DMS79 (cell line): ENCODE measurements around the gene TCF25.
"Not testable (repeated sequence)": the region's sequence is repeated elsewhere in the genome, so short reads cannot be mapped to it uniquely, and the experiment has no call there.

Experiments used
- DNase-seq: peaks from one replicate; lab custom pipeline; 2025; lab: John Stamatoyannopoulos, UW

TCF25 gene

GRCh38 chr16:89905511-89906139 lies 32.2 kb downstream of the TCF25 start:
- no peak for DNase-seq

- DNase-seq, result no peak
Measured at GRCh38 chr16:89906140-89907025, 33.0 kb downstream of the TCF25 start.

- no peak for DNase-seq
Measured at GRCh38 chr16:89907055-89907814, 33.8 kb downstream of the TCF25 start.

- no peak for DNase-seq
Measured at GRCh38 chr16:89908236-89908635, 34.8 kb downstream of the TCF25 start.

- DNase-seq, result no peak
Measured at GRCh38 chr16:89909777-89910716, 36.7 kb downstream of the TCF25 start.

GRCh38 chr16:89910717-89911354 lies 37.4 kb downstream of the TCF25 start:
- no peak for DNase-seq

GRCh38 chr16:89911375-89911774 lies 38.0 kb downstream of the TCF25 start:
- no peak for DNase-seq

- DNase-seq, result no peak
Measured at GRCh38 chr16:89912143-89912542, 38.8 kb downstream of the TCF25 start.

- DNase-seq, result no peak
Measured at GRCh38 chr16:89912627-89913026, 39.2 kb downstream of the TCF25 start.

- no peak for DNase-seq
Measured at GRCh38 chr16:89913408-89914387, 40.3 kb downstream of the TCF25 start.

- DNase-seq, result not testable (repeated sequence)
Measured at GRCh38 chr16:89914642-89915285, 41.4 kb downstream of the TCF25 start.

- no peak for DNase-seq
Measured at GRCh38 chr16:89915303-89916232, 42.2 kb downstream of the TCF25 start.

- no peak for DNase-seq
Measured at GRCh38 chr16:89917773-89918452, 44.5 kb downstream of the TCF25 start.

GRCh38 chr16:89918453-89919347 lies 45.3 kb downstream of the TCF25 start, which contains the start of gene MC1R:
Gene MC1R, plus strand, starts transcription at chr16:89918862. Its CDS starts 397 bp downstream, at chr16:89919259.
- DNase-seq, result no peak

GRCh38 chr16:89919535-89920406 lies 46.4 kb downstream of the TCF25 start:
- no peak for DNase-seq
